HT1080 (cell line): ENCODE results near the gene BRMS1L. TPM values are rescaled to one million over a fixed set of nuclear protein-coding genes. Genes with fewer than 3 reads are reported as not detected.
"Not testable (repeated sequence)": the region's sequence is repeated elsewhere in the genome, so short reads cannot be mapped to it uniquely, and the experiment has no call there.

ENCODE experiments used
- DNase-seq: peaks from one replicate; pipeline ENCODE4 v3.0.0-alpha.2; 2015; ENCODE audit warnings: low read depth
- total RNA-seq: library from RNA; depleted of rRNA; stranded (reverse); fragments of >200 nt; shearing (Covaris generic); gene quantifications from 2 replicates; pipeline ENCODE4 v1.2.3, GENCODE V29; 2014

The BRMS1L gene
- total RNA-seq, 1 experiment from 2014 or later, result 6.6 TPM

GRCh38 chr14:35821564-35822411 lies 4.3 kb upstream of the BRMS1L start:
- peak; percentile 35 for DNase-seq

- DNase-seq, result no peak
Observed at GRCh38 chr14:35822501-35822900, 3.6 kb upstream of the BRMS1L start.

- DNase-seq, result not testable (repeated sequence)
Observed at GRCh38 chr14:35824446-35825165, 1.5 kb upstream of the BRMS1L start.

- no peak for DNase-seq
Observed at GRCh38 chr14:35825968-35826217, 245 bp upstream of the BRMS1L start.

- DNase-seq, result no peak
Observed at GRCh38 chr14:35826952-35827416, 846 bp downstream of the BRMS1L start.

- DNase-seq, result no peak
Observed at GRCh38 chr14:35827678-35828472, 1.7 kb downstream of the BRMS1L start.

- peak; percentile 15 for DNase-seq
Observed at GRCh38 chr14:35829449-35829848, 3.3 kb downstream of the BRMS1L start.

GRCh38 chr14:35835208-35835982 lies 9.3 kb downstream of the BRMS1L start:
- DNase-seq, result no peak

- not testable (repeated sequence) for DNase-seq
Observed at GRCh38 chr14:35841704-35842103, 15.6 kb downstream of the BRMS1L start.

GRCh38 chr14:35842245-35842644 lies 16.1 kb downstream of the BRMS1L start:
- DNase-seq, result not testable (repeated sequence)

GRCh38 chr14:35844494-35844893 lies 18.4 kb downstream of the BRMS1L start:
- no peak for DNase-seq

- DNase-seq, result no peak
Observed at GRCh38 chr14:35847636-35848035, 21.5 kb downstream of the BRMS1L start.

- DNase-seq, result no peak
Observed at GRCh38 chr14:35849122-35849521, 23.0 kb downstream of the BRMS1L start.

GRCh38 chr14:35851823-35852222 lies 25.7 kb downstream of the BRMS1L start:
- no peak for DNase-seq

- DNase-seq, result no peak
Observed at GRCh38 chr14:35853225-35853624, 27.1 kb downstream of the BRMS1L start.

GRCh38 chr14:35854696-35855270 lies 28.6 kb downstream of the BRMS1L start:
- no peak for DNase-seq

- DNase-seq, result no peak
Observed at GRCh38 chr14:35855876-35856481, 29.8 kb downstream of the BRMS1L start.

- peak; percentile 61 for DNase-seq
Observed at GRCh38 chr14:35858521-35859209, 32.5 kb downstream of the BRMS1L start.

- no peak for DNase-seq
Observed at GRCh38 chr14:35861204-35861868, 35.2 kb downstream of the BRMS1L start.
